WERI-Rb-1 (cell line): ENCODE measurements around the gene LIMS1.
"Not testable (repeated sequence)": the region's sequence is repeated elsewhere in the genome, so short reads cannot be mapped to it uniquely, and the experiment has no call there.

Source experiments
- DNase-seq: peaks from one replicate; pipeline ENCODE4 v3.0.0-alpha.2; 2020
- H3K27ac ChIP-seq: fragments of 250-450 bp; sonication (Bioruptor Pico); 2 replicates; pipeline ENCODE4 v1.5.1; 2020; ENCODE audit warnings: mild to moderate bottlenecking, moderate library complexity
- H3K27me3 ChIP-seq: fragments of 250-450 bp; sonication (Bioruptor Pico); 2 replicates; pipeline ENCODE4 v1.5.1; 2021; ENCODE audit warnings: mild to moderate bottlenecking, low read depth, moderate library complexity; ENCODE audit not compliant: insufficient read depth, severe bottlenecking
- H3K36me3 ChIP-seq: fragments of 250-450 bp; sonication (Bioruptor Pico); 2 replicates; pipeline ENCODE4 v1.5.1; 2020; ENCODE audit warnings: mild to moderate bottlenecking, moderate library complexity
- H3K4me3 ChIP-seq: 2 replicates; pipeline ENCODE4 v1.5.1; 2011; ENCODE audit warnings: low read depth, mild to moderate bottlenecking, control low read depth, low read length
- H3K9me3 ChIP-seq: fragments of 250-450 bp; sonication (Bioruptor Pico); 2 replicates; pipeline ENCODE4 v1.5.1; 2021; ENCODE audit warnings: mild to moderate bottlenecking, moderate library complexity; ENCODE audit not compliant: severe bottlenecking
- CTCF ChIP-seq: IDR thresholded peaks from 2 replicates; pipeline ENCODE4 v1.5.1; 2011; ENCODE audit warnings: low read depth, mild to moderate bottlenecking, control low read depth, inconsistent platforms, low read length

Gene LIMS1

GRCh38 chr2:108533832-108534583 lies at the start of gene LIMS1:
Gene LIMS1 (plus strand): TSS chr2:108534470. CDS start chr2:108534563, 93 bp downstream.
- no peak for TF ChIP-seq CTCF
- Histone ChIP-seq H3K27me3 (no peaks in the 10 kb centered on the region), H3K9me3 (no peaks in the 10 kb centered on the region), H3K27ac (peak within 1 kb of the TSS; percentile 96), H3K4me3 (peak within 1 kb of the TSS; percentile 59), H3K36me3 (peaks cover 4% of the 10 kb centered on the region)
- peak; percentile 90 for DNase-seq

- peaks cover 36% of the 10 kb centered on the region for H3K36me3 ChIP-seq
- TF ChIP-seq CTCF, result no peak
- H3K4me3 ChIP-seq, result no peak overlapping the region
- no peaks in the 10 kb centered on the region for H3K9me3 ChIP-seq
- H3K27ac ChIP-seq, result no peak overlapping the region
- DNase-seq, result no peak
- H3K27me3 ChIP-seq, result no peaks in the 10 kb centered on the region
These were observed 49.0 kb upstream of the LIMS1 start for GRCh38 chr2:108485253-108485652.

GRCh38 chr2:108490506-108491122 lies 43.7 kb upstream of the LIMS1 start:
- Histone ChIP-seq H3K36me3 (peaks cover 37% of the 10 kb centered on the region), H3K27me3 (no peaks in the 10 kb centered on the region), H3K27ac (no peak overlapping the region), H3K4me3 (no peak overlapping the region), H3K9me3 (no peaks in the 10 kb centered on the region)
- DNase-seq, result no peak
- no peak for TF ChIP-seq CTCF

GRCh38 chr2:108491848-108492247 lies 42.4 kb upstream of the LIMS1 start:
- TF ChIP-seq CTCF, result no peak
- Histone ChIP-seq H3K9me3 (no peaks in the 10 kb centered on the region), H3K36me3 (peaks cover 32% of the 10 kb centered on the region), H3K27me3 (no peaks in the 10 kb centered on the region), H3K4me3 (no peak overlapping the region), H3K27ac (no peak overlapping the region)
- no peak for DNase-seq

GRCh38 chr2:108492364-108492763 lies 41.9 kb upstream of the LIMS1 start:
- H3K4me3 ChIP-seq, result no peak overlapping the region
- no peaks in the 10 kb centered on the region for H3K27me3 ChIP-seq
- DNase-seq, result no peak
- no peak for TF ChIP-seq CTCF
- H3K9me3 ChIP-seq, result no peaks in the 10 kb centered on the region
- no peak overlapping the region for H3K27ac ChIP-seq
- H3K36me3 ChIP-seq, result peaks cover 36% of the 10 kb centered on the region

GRCh38 chr2:108496167-108496566 lies 38.1 kb upstream of the LIMS1 start:
- H3K27ac ChIP-seq, H3K9me3 ChIP-seq, DNase-seq, H3K27me3 ChIP-seq, H3K4me3 ChIP-seq: not testable (repeated sequence)
- peaks cover 20% of the 10 kb centered on the region for H3K36me3 ChIP-seq

GRCh38 chr2:108507620-108508019 lies 26.6 kb upstream of the LIMS1 start:
- H3K4me3 ChIP-seq, H3K9me3 ChIP-seq, H3K36me3 ChIP-seq, DNase-seq, H3K27ac ChIP-seq, H3K27me3 ChIP-seq: not testable (repeated sequence)

GRCh38 chr2:108512431-108512830 lies 21.8 kb upstream of the LIMS1 start:
- not testable (repeated sequence) for H3K27me3 ChIP-seq, H3K36me3 ChIP-seq, H3K4me3 ChIP-seq, DNase-seq, H3K9me3 ChIP-seq, H3K27ac ChIP-seq

GRCh38 chr2:108514478-108514877 lies 19.8 kb upstream of the LIMS1 start:
- H3K27ac ChIP-seq, H3K4me3 ChIP-seq, H3K36me3 ChIP-seq, H3K9me3 ChIP-seq, DNase-seq, H3K27me3 ChIP-seq: not testable (repeated sequence)
